Upper lobe of left lung (tissue), 4 donors: ENCODE results near the gene PEX11G.

Source experiments
- POLR2A ChIP-seq, 4 donors: fragments of 450-650 bp; IDR thresholded peaks; one replicate each; pipeline ENCODE4 v1.5.1; 2016 to 2017; ENCODE audit warnings: antibody characterized with exemption in 4 of 4, mild to moderate bottlenecking in 2 of 4
- POLR2AphosphoS5 ChIP-seq, 2 donors: sonication (generic); formaldehyde crosslinking; IDR thresholded peaks; one replicate each; pipeline ENCODE4 v1.5.1; 2017; ENCODE audit warnings: antibody characterized with exemption in 2 of 2
- TF ChIP-seq, protein P1 (sequence below), 6 experiments: fragments of 450-650 bp in 4 of 6; fragments of 200-600 bp in 2 of 6; sonication (generic) in 2 of 6; IDR thresholded peaks; one replicate each; pipeline ENCODE4 v1.5.1; 2016 to 2019; ENCODE audit warnings: antibody characterized with exemption in 6 of 6

DNA sequence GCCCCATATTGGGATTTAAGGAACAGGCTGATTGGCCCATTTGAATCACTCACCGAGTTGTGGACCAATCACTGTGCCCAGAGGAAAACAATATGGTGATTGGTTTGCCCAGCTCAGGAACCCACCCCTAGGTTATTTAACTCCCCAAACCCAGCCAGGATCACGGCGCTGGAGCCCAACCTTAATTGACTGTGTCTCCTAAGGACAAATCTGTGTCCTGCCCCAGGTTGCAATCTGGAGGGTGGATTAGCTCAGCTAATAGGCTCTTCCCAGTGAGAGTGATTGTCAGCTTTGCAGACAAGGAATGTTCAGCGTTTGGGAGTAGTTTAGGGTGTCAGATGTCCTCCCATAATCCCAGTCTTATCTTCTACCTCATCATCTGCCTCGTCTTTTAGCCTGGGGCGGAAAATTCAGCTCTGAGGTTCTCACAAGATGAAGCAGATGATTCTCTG is 23.6 kb upstream of the PEX11G start:
- TF ChIP-seq, protein P1, sequence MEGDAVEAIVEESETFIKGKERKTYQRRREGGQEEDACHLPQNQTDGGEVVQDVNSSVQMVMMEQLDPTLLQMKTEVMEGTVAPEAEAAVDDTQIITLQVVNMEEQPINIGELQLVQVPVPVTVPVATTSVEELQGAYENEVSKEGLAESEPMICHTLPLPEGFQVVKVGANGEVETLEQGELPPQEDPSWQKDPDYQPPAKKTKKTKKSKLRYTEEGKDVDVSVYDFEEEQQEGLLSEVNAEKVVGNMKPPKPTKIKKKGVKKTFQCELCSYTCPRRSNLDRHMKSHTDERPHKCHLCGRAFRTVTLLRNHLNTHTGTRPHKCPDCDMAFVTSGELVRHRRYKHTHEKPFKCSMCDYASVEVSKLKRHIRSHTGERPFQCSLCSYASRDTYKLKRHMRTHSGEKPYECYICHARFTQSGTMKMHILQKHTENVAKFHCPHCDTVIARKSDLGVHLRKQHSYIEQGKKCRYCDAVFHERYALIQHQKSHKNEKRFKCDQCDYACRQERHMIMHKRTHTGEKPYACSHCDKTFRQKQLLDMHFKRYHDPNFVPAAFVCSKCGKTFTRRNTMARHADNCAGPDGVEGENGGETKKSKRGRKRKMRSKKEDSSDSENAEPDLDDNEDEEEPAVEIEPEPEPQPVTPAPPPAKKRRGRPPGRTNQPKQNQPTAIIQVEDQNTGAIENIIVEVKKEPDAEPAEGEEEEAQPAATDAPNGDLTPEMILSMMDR (IDR thresholded peaks at IDR 0.05), result no peak
- TF ChIP-seq POLR2A (IDR thresholded peaks at IDR 0.05), result no peak
- no peak for TF ChIP-seq POLR2AphosphoS5 (IDR thresholded peaks at IDR 0.05)
